GM23338 (cell line): ENCODE data around the gene XKR7. TPM values are rescaled to one million over a fixed set of nuclear protein-coding genes. Genes with fewer than 3 reads are reported as not detected.

Experiments
- ATAC-seq: fragments of 200-7000 bp; cut with Tn5 transposase; 3 replicates; pipeline ENCODE4 v1.9.1; 2020
- DNase-seq: peaks from one replicate; pipeline ENCODE4 v3.0.0-alpha.2; 2015; ENCODE audit warnings: low spot score
- H2AFZ ChIP-seq: fragments of 200-600 bp; sonication (generic); 2 replicates; pipeline ENCODE4 v1.8.0; 2016; ENCODE audit warnings: antibody characterized with exemption, mild to moderate bottlenecking, moderate library complexity
- H3F3A ChIP-seq: fragments of 200-600 bp; sonication (generic); replicated peaks from 2 replicates; pipeline ENCODE4 v1.8.0; 2017; ENCODE audit warnings: antibody characterized with exemption, mixed run types, low read depth
- H3K27ac ChIP-seq: fragments of 200-600 bp; sonication (generic); 2 replicates; pipeline ENCODE4 v1.6.1; 2016; ENCODE audit warnings: low read depth
- H3K27me3 ChIP-seq: fragments of 200-600 bp; sonication (generic); 2 replicates; pipeline ENCODE4 v1.8.0; 2016; ENCODE audit warnings: mild to moderate bottlenecking, mixed run types, moderate library complexity; ENCODE audit not compliant: insufficient read depth
- H3K36me3 ChIP-seq: fragments of 200-600 bp; sonication (generic); 2 replicates; pipeline ENCODE4 v1.8.0; 2016; ENCODE audit warnings: mild to moderate bottlenecking; ENCODE audit not compliant: insufficient read depth
- H3K4me1 ChIP-seq: fragments of 200-600 bp; sonication (generic); 2 replicates; pipeline ENCODE4 v1.8.0; 2016; ENCODE audit warnings: mild to moderate bottlenecking, moderate library complexity; ENCODE audit not compliant: insufficient read depth
- H3K4me2 ChIP-seq: fragments of 200-600 bp; sonication (generic); 2 replicates; pipeline ENCODE4 v1.7.1; 2017; ENCODE audit warnings: mixed run types
- H3K4me3 ChIP-seq: fragments of 200-600 bp; sonication (generic); 2 replicates; pipeline ENCODE4 v1.6.1; 2016; ENCODE audit warnings: mixed run types
- H3K79me2 ChIP-seq: fragments of 200-600 bp; sonication (generic); replicated peaks from 2 replicates; pipeline ENCODE4 v1.8.0; 2017; ENCODE audit warnings: mild to moderate bottlenecking; ENCODE audit not compliant: insufficient read depth
- H3K9me2 ChIP-seq: fragments of 200-600 bp; sonication (generic); 2 replicates; pipeline ENCODE4 v1.8.0; 2017; ENCODE audit not compliant: insufficient read depth
- H4K20me1 ChIP-seq: fragments of 200-600 bp; sonication (generic); replicated peaks from 2 replicates; pipeline ENCODE4 v1.8.0; 2017; ENCODE audit warnings: mild to moderate bottlenecking; ENCODE audit not compliant: insufficient read depth
- H3K27ac Mint-ChIP-seq: 2 replicates; pipeline ENCODE4 v1.8.0; 2020; ENCODE audit warnings: inconsistent platforms, mild to moderate bottlenecking, moderate library complexity, mixed read lengths
- H3K27me3 Mint-ChIP-seq: 3 replicates; pipeline ENCODE4 v1.8.0; 2022; ENCODE audit warnings: low read depth, mild to moderate bottlenecking, moderate library complexity, mixed read lengths, inconsistent platforms; ENCODE audit not compliant: insufficient read depth, poor library complexity
- H3K36me3 Mint-ChIP-seq: 3 replicates; pipeline ENCODE4 v1.8.0; 2021; ENCODE audit warnings: low read depth, mild to moderate bottlenecking, inconsistent platforms, moderate library complexity, mixed read lengths
- H3K4me1 Mint-ChIP-seq: 3 replicates; pipeline ENCODE4 v1.8.0; 2020; ENCODE audit warnings: mild to moderate bottlenecking, inconsistent platforms, mixed read lengths
- H3K4me3 Mint-ChIP-seq: 3 replicates; pipeline ENCODE4 v1.8.0; 2021; ENCODE audit warnings: moderate library complexity, mild to moderate bottlenecking, inconsistent platforms, mixed read lengths
- H3K9me3 Mint-ChIP-seq: 3 replicates; pipeline ENCODE4 v1.8.0; 2020; ENCODE audit warnings: moderate library complexity, mild to moderate bottlenecking, inconsistent platforms, mixed read lengths
- CREB1 ChIP-seq: fragments of 250-450 bp; sonication (Bioruptor Pico); IDR thresholded peaks from 2 replicates; pipeline ENCODE4 v1.5.0; 2020; ENCODE audit warnings: low read depth, mild to moderate bottlenecking, moderate library complexity
- CTCF ChIP-seq, 2 experiments: fragments of 200-600 bp in 1 of 2; sonication (generic) in 1 of 2; conservative IDR thresholded peaks; 2 replicates each; pipeline versions ENCODE4 v1.5.1 to v1.6.1; 2016 to 2017; ENCODE audit warnings: antibody characterized with exemption in 2 of 2, low read depth in 2 of 2, mild to moderate bottlenecking in 2 of 2, moderate library complexity in 1 of 2
- ETS1 ChIP-seq: IDR thresholded peaks from 2 replicates; pipeline ENCODE4 v1.6.1; 2016; ENCODE audit warnings: antibody characterized with exemption
- EZH2 ChIP-seq: fragments of 200-600 bp; sonication (generic); IDR thresholded peaks from one replicate; pipeline ENCODE4 v1.8.0; 2017; ENCODE audit warnings: antibody characterized with exemption, mild to moderate bottlenecking, low read depth; ENCODE audit not compliant: unreplicated experiment
- EZH2phosphoT487 ChIP-seq: fragments of 200-600 bp; sonication (generic); IDR thresholded peaks from one replicate; pipeline ENCODE4 v1.8.1; 2018; ENCODE audit warnings: antibody characterized with exemption; ENCODE audit not compliant: unreplicated experiment
- JUNB ChIP-seq: IDR thresholded peaks from one replicate; pipeline ENCODE4 v1.6.1; 2016; ENCODE audit warnings: antibody characterized with exemption; ENCODE audit not compliant: unreplicated experiment
- NANOG ChIP-seq: IDR thresholded peaks from 2 replicates; pipeline ENCODE4 v1.6.1; 2016; ENCODE audit warnings: antibody characterized with exemption, borderline replicate concordance
- POLR2AphosphoS5 ChIP-seq: IDR thresholded peaks from 2 replicates; pipeline ENCODE4 v1.6.1; 2016; ENCODE audit warnings: antibody characterized with exemption, low read depth
- REST ChIP-seq: IDR thresholded peaks from one replicate; pipeline ENCODE4 v1.6.1; 2018; ENCODE audit warnings: antibody characterized with exemption; ENCODE audit not compliant: unreplicated experiment
- STAT1 ChIP-seq: IDR thresholded peaks from one replicate; pipeline ENCODE4 v1.6.1; 2016; ENCODE audit warnings: antibody characterized with exemption; ENCODE audit not compliant: unreplicated experiment
- ZNF114 ChIP-seq: fragments of 250-450 bp; sonication (Bioruptor Pico); IDR thresholded peaks from 2 replicates; pipeline ENCODE4 v1.5.0; 2020; ENCODE audit warnings: mild to moderate bottlenecking, moderate library complexity
- ZNF331 ChIP-seq: fragments of 250-450 bp; sonication (Bioruptor Pico); IDR thresholded peaks from 2 replicates; pipeline ENCODE4 v1.5.0; 2020; ENCODE audit warnings: low read depth, mild to moderate bottlenecking, moderate library complexity
- ZNF462 ChIP-seq: fragments of 250-450 bp; sonication (Bioruptor Pico); IDR thresholded peaks from 2 replicates; pipeline ENCODE4 v1.5.0; 2020; ENCODE audit warnings: mild to moderate bottlenecking, moderate library complexity
- polyA plus RNA-seq: library from polyadenylated mRNA; unstranded; fragments of >200 nt; fragmentation: Nextera tagmentation; extraction: Ambion mirVana; gene quantifications from 2 replicates; pipeline ENCODE4 v1.2.1, GENCODE V29; 2016
- total RNA-seq: library from RNA; depleted of rRNA; stranded (reverse); fragments of >200 nt; shearing (Covaris generic); gene quantifications from 2 replicates; pipeline ENCODE4 v1.2.3, GENCODE V29; 2014

Gene XKR7
- total and polyA plus RNA-seq, 2 experiments from 2014 or later = 0.61 to 3.9 TPM

DNA sequence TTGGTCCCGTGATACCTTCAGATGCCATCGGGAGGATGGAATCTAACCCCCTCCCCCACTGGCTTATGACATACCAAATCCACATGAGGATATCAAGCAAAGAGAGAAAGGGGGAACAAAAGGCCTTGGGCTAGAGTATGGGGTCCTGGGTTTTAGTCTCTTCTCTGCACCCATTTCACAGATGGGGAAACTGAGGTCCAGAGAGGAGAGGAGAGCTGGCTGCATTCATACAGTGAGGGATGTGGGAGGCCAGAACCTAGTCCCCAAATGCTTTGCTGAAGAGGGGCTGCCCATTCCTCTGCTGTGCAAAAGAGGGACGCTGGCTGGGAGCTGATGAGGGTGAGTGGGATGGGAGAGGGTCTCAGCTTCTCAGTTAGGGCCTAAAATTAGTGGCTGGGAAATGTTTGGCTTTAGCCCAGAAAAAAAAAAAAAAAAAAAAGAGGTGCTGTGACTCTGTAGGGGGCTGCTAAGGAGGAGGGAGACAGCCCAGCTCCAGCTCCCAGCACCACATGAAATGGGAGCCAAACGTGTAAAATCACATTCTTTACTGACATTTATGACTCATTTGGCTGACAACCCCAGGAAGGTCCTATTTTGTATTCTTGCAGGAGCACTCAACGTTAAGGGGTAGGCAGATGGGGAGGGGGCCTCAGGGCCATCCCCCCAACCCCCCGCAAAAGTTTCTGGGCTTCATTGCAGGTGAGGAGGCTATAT, 11.9 kb downstream of the XKR7 start:
- H3K36me3 ChIP-seq = no peaks in the 10 kb centered on the region
- H3F3A ChIP-seq = peaks cover 7% of the 10 kb centered on the region
- H2AFZ ChIP-seq = no peak overlapping the region
- peaks cover 11% of the 10 kb centered on the region for H3K4me1 Mint-ChIP-seq
- H3K9me2 ChIP-seq = no peaks in the 10 kb centered on the region
- H3K9me3 Mint-ChIP-seq = peaks cover 22% of the 10 kb centered on the region; the same call in 2 of the 3 replicates
- no peaks in the 10 kb centered on the region for H3K79me2 ChIP-seq
- no peak overlapping the region for H3K27ac Mint-ChIP-seq
- H3K27me3 ChIP-seq = no peaks in the 10 kb centered on the region
- no peak overlapping the region for H3K27ac ChIP-seq
- H3K4me3 Mint-ChIP-seq = no peak overlapping the region
- H3K4me2 ChIP-seq = no peak overlapping the region
- peaks cover 10% of the 10 kb centered on the region for H4K20me1 ChIP-seq
- no peak overlapping the region for H3K4me3 ChIP-seq
- TF ChIP-seq EZH2 = no peak
- no peak for TF ChIP-seq NANOG
- TF ChIP-seq ZNF331 (CRISPR knock-in tag) = no peak
- no peak for TF ChIP-seq POLR2AphosphoS5
- no peak for TF ChIP-seq CTCF (conservative IDR thresholded peaks at IDR 0.05; ENCODE audit: low read depth in 2 of 2)
- TF ChIP-seq ETS1 = no peak
- TF ChIP-seq STAT1 = no peak
- no peak for TF ChIP-seq JUNB
- TF ChIP-seq EZH2phosphoT487 = no peak
- TF ChIP-seq CREB1 = no peak
- no peak for TF ChIP-seq REST
- TF ChIP-seq ZNF114 = no peak
- no peak for TF ChIP-seq ZNF462 (CRISPR knock-in tag)
- peaks cover 3% of the 10 kb centered on the region; the same call in 1 of the 3 replicates for H3K36me3 Mint-ChIP-seq
- peaks cover 3% of the 10 kb centered on the region for H3K27me3 Mint-ChIP-seq
- peaks cover 11% of the 10 kb centered on the region for H3K4me1 ChIP-seq
- ATAC-seq (no peak), DNase-seq (peak; percentile 51)
